ENCODE results near the gene HABP2.

HABP2 gene

GRCh38 chr10:113592380-113592779 is 39.5 kb downstream of the HABP2 start:
- in situ Hi-C loops (cut with MboI; ENCODE audit: low sequenced_read_pairs), result no loop called here

DNA sequence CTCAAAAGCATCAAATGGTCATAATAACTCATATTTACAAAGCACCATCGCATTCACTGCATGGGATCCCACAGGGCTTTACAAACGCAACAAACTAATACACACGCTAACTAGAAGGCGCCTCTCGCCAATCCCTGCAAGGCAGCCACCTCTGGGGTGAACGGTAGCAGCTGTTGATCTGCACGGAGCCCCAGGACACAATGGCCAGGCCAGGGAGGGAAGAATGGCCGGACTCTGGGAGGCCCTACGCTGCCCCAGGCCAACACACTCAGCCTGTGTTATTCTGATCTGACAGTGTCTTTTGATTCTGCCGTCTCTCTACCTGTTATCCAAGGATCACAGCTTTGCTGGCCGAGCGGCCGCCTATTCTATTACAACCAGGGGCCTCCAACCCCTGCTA is 41.8 kb downstream of the HABP2 start:
- in situ Hi-C loops (cut with MboI; ENCODE audit: low sequenced_read_pairs), result no loop called here

GRCh38 chr10:113600569-113600968 is 47.7 kb downstream of the HABP2 start:
- in situ Hi-C loops (cut with MboI; ENCODE audit: low sequenced_read_pairs), result no loop called here

- in situ Hi-C loops (cut with MboI; ENCODE audit: low sequenced_read_pairs), result no loop called here
Observed at GRCh38 chr10:113603057-113603777, 50.4 kb downstream of the HABP2 start.

- in situ Hi-C loops (cut with MboI; ENCODE audit: low sequenced_read_pairs), result no loop called here
Observed at GRCh38 chr10:113604572-113604971, 51.7 kb downstream of the HABP2 start.

GRCh38 chr10:113605268-113605978 is 52.6 kb downstream of the HABP2 start:
- in situ Hi-C loops (cut with MboI; ENCODE audit: low sequenced_read_pairs), result no loop called here

- in situ Hi-C loops (cut with MboI; ENCODE audit: low sequenced_read_pairs), result no loop called here
Observed at GRCh38 chr10:113609704-113610108, 56.9 kb downstream of the HABP2 start.

GRCh38 chr10:113610631-113611601 is 58.1 kb downstream of the HABP2 start:
- in situ Hi-C loops (cut with MboI; ENCODE audit: low sequenced_read_pairs), result no loop called here

DNA sequence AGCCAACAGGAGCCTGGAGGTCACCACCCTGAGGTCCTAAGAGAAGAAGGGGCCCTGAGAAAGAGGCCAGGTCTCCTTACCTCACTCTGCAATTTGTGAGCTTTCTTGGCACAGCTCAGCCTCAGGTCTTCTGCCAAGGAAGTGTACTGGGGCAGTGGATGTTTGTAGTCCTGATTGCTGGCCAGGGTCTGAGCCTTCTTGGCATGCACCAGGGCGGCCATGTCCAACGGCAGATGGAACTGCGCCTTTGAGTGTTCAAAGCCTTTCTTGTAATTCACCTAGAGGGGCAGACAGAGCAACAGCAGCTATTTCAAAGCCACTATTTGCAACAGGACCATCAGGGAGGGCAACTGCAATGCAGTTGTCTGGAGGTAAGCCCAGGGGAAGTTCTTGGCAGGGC is 59.3 kb downstream of the HABP2 start:
- in situ Hi-C loops (cut with MboI; ENCODE audit: low sequenced_read_pairs), result no loop called here

- in situ Hi-C loops (cut with MboI; ENCODE audit: low sequenced_read_pairs), result no loop called here
Observed at GRCh38 chr10:113613427-113613826, 60.6 kb downstream of the HABP2 start.

GRCh38 chr10:113613977-113614690 is 61.3 kb downstream of the HABP2 start:
- in situ Hi-C loops (cut with MboI; ENCODE audit: low sequenced_read_pairs), result no loop called here

- in situ Hi-C loops (cut with MboI; ENCODE audit: low sequenced_read_pairs), result no loop called here
Observed at GRCh38 chr10:113616244-113617074, 63.6 kb downstream of the HABP2 start.

GRCh38 chr10:113617086-113617485 is 64.2 kb downstream of the HABP2 start:
- in situ Hi-C loops (cut with MboI; ENCODE audit: low sequenced_read_pairs), result no loop called here

DNA sequence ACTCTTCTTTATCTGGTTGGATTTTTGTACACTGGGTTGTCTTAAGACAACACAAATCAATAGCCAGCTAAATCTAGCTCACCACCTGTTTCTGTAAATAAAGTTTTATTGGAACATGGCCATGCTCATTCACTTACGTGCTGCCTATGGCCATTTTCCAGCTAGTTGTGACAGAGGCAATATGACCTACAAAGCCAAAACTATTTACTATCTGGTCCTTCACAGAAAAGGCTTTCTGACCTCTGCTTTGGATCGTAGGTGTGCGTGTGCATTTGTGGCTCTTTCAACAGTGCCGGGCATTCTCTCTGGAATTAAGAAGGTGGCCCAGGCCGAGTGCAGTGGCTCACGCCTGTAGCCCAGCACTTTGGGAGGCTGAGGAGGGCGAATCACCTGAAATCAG is 65.5 kb downstream of the HABP2 start:
- in situ Hi-C loops (cut with MboI; ENCODE audit: low sequenced_read_pairs), result no loop called here

GRCh38 chr10:113619401-113619800 is 66.5 kb downstream of the HABP2 start:
- in situ Hi-C loops (cut with MboI; ENCODE audit: low sequenced_read_pairs), result no loop called here

GRCh38 chr10:113620511-113620910 is 67.7 kb downstream of the HABP2 start:
- in situ Hi-C loops (cut with MboI; ENCODE audit: low sequenced_read_pairs), result no loop called here

GRCh38 chr10:113620936-113621335 is 68.1 kb downstream of the HABP2 start:
- in situ Hi-C loops (cut with MboI; ENCODE audit: low sequenced_read_pairs), result no loop called here

DNA sequence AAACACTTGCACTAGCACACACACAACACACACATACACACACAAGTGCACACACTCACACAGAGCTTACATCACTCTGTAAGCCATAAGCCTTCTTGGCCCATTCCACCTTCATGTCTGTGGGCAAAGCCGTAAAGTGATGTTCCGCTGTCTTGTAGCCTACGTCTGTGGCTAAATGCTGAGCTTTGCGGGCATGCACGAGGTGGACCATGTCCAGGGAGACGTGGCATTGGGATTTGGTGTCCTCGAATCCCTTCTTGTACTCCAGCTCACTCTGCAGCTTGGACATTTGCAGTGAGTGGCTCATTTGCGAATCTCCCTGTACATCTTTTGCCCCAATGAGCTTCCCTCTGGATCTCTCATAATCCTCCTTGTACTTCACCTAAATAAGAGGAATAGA is 68.9 kb downstream of the HABP2 start:
- in situ Hi-C loops (cut with MboI; ENCODE audit: low sequenced_read_pairs), result no loop called here

DNA sequence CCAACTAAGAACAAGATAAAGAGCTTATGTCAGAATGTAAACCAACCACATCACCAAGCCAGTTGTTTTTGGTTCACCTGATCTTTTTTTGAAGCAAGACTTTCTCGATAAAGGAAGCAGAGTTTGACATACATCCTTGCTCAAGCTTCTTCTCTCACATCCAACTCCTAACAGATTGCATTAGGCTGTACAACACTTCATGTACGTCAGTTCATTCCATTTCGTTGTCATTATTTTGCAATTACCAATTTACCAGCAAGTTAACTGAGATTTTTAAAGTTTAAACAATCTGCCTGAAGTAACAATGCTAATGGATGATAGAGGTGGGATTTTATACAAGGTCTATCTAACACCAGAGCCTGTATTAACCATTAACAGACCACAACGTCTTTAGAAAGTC is 70.0 kb downstream of the HABP2 start:
- in situ Hi-C loops (cut with MboI; ENCODE audit: low sequenced_read_pairs), result no loop called here

Data from hTERT RPE-1 (cell line).